Measurements from ENCODE around the gene C17orf100. TPM values are rescaled to one million over a fixed set of nuclear protein-coding genes. Genes with fewer than 3 reads are reported as not detected.

The C17orf100 gene
- total and polyA plus RNA-seq, 10 of the 15 experiments (the other 5 are each of a cell fraction or from before 2014, with no cell fraction given) = 0.84 to 4.7 (median 1.8) TPM

DNA sequence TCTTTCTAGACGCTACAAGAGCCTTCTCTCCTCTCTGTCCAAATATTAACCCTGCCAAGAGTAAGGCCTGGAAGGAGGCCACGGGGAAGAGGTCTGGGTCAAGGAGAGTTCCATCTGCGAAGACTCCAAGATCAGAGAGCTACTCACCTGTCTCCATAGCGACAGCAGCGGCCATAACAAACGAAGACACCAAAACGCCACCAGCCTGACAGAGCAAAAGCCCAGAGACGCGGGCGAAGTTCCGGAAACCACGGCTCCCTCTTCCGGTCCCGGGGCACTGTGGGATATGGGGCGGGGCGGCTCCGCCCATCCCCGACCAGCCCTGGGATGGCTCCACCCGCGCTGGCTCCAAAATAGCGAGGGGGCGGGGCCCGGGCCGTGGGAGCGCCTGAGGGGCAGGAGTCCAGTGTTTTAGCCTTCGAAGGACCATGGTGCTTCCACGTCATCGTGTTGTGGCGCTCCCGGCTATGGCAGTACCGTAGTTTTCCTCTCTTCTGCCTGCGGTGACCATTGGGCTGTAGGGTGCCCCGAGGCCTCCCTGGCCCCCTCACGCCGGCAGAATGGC, at the start of gene C17orf100, which contains the start of gene MED31 (continued):
- TF ChIP-seq, protein P1, sequence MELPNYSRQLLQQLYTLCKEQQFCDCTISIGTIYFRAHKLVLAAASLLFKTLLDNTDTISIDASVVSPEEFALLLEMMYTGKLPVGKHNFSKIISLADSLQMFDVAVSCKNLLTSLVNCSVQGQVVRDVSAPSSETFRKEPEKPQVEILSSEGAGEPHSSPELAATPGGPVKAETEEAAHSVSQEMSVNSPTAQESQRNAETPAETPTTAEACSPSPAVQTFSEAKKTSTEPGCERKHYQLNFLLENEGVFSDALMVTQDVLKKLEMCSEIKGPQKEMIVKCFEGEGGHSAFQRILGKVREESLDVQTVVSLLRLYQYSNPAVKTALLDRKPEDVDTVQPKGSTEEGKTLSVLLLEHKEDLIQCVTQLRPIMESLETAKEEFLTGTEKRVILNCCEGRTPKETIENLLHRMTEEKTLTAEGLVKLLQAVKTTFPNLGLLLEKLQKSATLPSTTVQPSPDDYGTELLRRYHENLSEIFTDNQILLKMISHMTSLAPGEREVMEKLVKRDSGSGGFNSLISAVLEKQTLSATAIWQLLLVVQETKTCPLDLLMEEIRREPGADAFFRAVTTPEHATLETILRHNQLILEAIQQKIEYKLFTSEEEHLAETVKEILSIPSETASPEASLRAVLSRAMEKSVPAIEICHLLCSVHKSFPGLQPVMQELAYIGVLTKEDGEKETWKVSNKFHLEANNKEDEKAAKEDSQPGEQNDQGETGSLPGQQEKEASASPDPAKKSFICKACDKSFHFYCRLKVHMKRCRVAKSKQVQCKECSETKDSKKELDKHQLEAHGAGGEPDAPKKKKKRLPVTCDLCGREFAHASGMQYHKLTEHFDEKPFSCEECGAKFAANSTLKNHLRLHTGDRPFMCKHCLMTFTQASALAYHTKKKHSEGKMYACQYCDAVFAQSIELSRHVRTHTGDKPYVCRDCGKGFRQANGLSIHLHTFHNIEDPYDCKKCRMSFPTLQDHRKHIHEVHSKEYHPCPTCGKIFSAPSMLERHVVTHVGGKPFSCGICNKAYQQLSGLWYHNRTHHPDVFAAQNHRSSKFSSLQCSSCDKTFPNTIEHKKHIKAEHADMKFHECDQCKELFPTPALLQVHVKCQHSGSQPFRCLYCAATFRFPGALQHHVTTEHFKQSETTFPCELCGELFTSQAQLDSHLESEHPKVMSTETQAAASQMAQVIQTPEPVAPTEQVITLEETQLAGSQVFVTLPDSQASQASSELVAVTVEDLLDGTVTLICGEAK (IDR thresholded peaks at IDR 0.05; ENCODE audit: borderline replicate concordance) = peak; percentile 90
- TF ChIP-seq MYB (IDR thresholded peaks at IDR 0.05; ENCODE audit: borderline replicate concordance, low read depth, low read length) (no peak), NBN (IDR thresholded peaks at IDR 0.05) (0 out of 2 replicates have a peak, but pooled peaks have one; percentile 56), MXI1 (IDR thresholded peaks at IDR 0.05; ENCODE audit: low read depth, low read length) (peak; percentile 86), RCOR1 (conservative IDR thresholded peaks at IDR 0.05; ENCODE audit: low read depth, low read length) (no peak), ZNF274 (IDR thresholded peaks at IDR 0.05; ENCODE audit: insufficient read depth, insufficient read length) (no peak), CEBPB (IDR thresholded peaks at IDR 0.05; ENCODE audit: borderline replicate concordance in 1 of 2, low read depth in 2 of 2, low read length in 2 of 2) (no peak), PAX8 (IDR thresholded peaks at IDR 0.05) (no peak), PAX5 (IDR thresholded peaks at IDR 0.05; ENCODE audit: borderline replicate concordance, low read depth, low read length) (no peak), IRF4 (IDR thresholded peaks at IDR 0.05; ENCODE audit: low read depth, low read length) (no peak), KLF5 (IDR thresholded peaks at IDR 0.05; ENCODE audit: partially characterized antibody) (peak; percentile 17), ZNF384 (IDR thresholded peaks at IDR 0.05; ENCODE audit: borderline replicate concordance, low read depth, low read length) (no peak), ETV6 (conservative IDR thresholded peaks at IDR 0.05 in 1 of 2, IDR thresholded peaks at IDR 0.05 in 1 of 2; ENCODE audit: borderline replicate concordance in 1 of 2, low read depth in 1 of 2) (no peak), RUNX3 (IDR thresholded peaks at IDR 0.05; ENCODE audit: low read length) (peak; percentile 50; the same call in 1 of the 2 replicates), POLR2A (IDR thresholded peaks at IDR 0.05; ENCODE audit: low read depth, low read length) (peak; percentile 76), IKZF1 (conservative IDR thresholded peaks at IDR 0.05) (peak; percentile 56), ZBED1 (IDR thresholded peaks at IDR 0.05; ENCODE audit: borderline replicate concordance) (no peak), HCFC1 (IDR thresholded peaks at IDR 0.05; ENCODE audit: low read length) (peak; percentile 57), CBFB (IDR thresholded peaks at IDR 0.05; ENCODE audit: low read depth) (no peak), NFXL1 (IDR thresholded peaks at IDR 0.05; ENCODE audit: borderline replicate concordance) (no peak), TBL1XR1 (IDR thresholded peaks at IDR 0.05; ENCODE audit: low read depth, low read length) (no peak), RFX5 (IDR thresholded peaks at IDR 0.05; ENCODE audit: low read depth, low read length) (peak; percentile 69; the same call in 1 of the 2 replicates), NFIC (IDR thresholded peaks at IDR 0.05; ENCODE audit: low read depth, low read length) (no peak), PML (IDR thresholded peaks at IDR 0.05; ENCODE audit: low read length) (no peak), SUPT20H (IDR thresholded peaks at IDR 0.05; ENCODE audit: borderline replicate concordance, control insufficient read depth, low read depth, low read length) (no peak)
- TF ChIP-seq, protein P2, sequence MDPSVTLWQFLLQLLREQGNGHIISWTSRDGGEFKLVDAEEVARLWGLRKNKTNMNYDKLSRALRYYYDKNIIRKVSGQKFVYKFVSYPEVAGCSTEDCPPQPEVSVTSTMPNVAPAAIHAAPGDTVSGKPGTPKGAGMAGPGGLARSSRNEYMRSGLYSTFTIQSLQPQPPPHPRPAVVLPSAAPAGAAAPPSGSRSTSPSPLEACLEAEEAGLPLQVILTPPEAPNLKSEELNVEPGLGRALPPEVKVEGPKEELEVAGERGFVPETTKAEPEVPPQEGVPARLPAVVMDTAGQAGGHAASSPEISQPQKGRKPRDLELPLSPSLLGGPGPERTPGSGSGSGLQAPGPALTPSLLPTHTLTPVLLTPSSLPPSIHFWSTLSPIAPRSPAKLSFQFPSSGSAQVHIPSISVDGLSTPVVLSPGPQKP (IDR thresholded peaks at IDR 0.05; ENCODE audit: low read depth, low read length) = peak; percentile 64; the same call in 1 of the 2 replicates
- TF ChIP-seq, protein P3, sequence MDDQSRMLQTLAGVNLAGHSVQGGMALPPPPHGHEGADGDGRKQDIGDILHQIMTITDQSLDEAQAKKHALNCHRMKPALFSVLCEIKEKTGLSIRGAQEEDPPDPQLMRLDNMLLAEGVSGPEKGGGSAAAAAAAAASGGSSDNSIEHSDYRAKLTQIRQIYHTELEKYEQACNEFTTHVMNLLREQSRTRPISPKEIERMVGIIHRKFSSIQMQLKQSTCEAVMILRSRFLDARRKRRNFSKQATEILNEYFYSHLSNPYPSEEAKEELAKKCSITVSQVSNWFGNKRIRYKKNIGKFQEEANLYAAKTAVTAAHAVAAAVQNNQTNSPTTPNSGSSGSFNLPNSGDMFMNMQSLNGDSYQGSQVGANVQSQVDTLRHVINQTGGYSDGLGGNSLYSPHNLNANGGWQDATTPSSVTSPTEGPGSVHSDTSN (IDR thresholded peaks at IDR 0.05; ENCODE audit: insufficient replicate concordance, low read depth, low read length) = peak; percentile 6
